BJ (cell line): ENCODE data around the gene TECPR2. TPM values are rescaled to one million over a fixed set of nuclear protein-coding genes. Genes with fewer than 3 reads are reported as not detected.

Experiments used
- CTCF ChIA-PET: fragments of 350-600 bp; formaldehyde crosslinking; extraction: SDS; loops from one replicate; lab custom pipeline; 2021; ENCODE audit warnings: antibody characterized with exemption, inconsistent platforms; lab: Yijun Ruan, JAX
- POLR2A ChIA-PET: fragments of 300-600 bp; sonication (Branson Sonifier 250); formaldehyde crosslinking; extraction: SDS; loops from one replicate; lab custom pipeline; 2021; ENCODE audit warnings: antibody characterized with exemption; lab: Charles Lee
- DNase-seq: peaks from one replicate; pipeline ENCODE4 v3.0.0-alpha.2; 2011; ENCODE audit warnings: low read depth
- H3K27me3 ChIP-seq: 2 replicates; pipeline ENCODE4 v1.6.0; 2011; ENCODE audit warnings: low read length; ENCODE audit not compliant: control insufficient read depth, insufficient read depth
- H3K36me3 ChIP-seq: 2 replicates; pipeline ENCODE4 v1.5.1; 2011; ENCODE audit warnings: low read length; ENCODE audit not compliant: control insufficient read depth, insufficient read depth
- H3K4me3 ChIP-seq: 2 replicates; pipeline ENCODE4 v1.5.1; 2011; ENCODE audit warnings: low read depth, mild to moderate bottlenecking, control low read depth, low read length
- CTCF ChIP-seq: IDR thresholded peaks from 2 replicates; pipeline ENCODE4 v1.5.1; 2011; ENCODE audit warnings: low read depth, mild to moderate bottlenecking, control low read depth, inconsistent platforms, low read length, moderate library complexity; ENCODE audit not compliant: insufficient read depth
- polyA plus RNA-seq: library from polyadenylated mRNA; depleted of rRNA; stranded (reverse); fragments of >200 nt; gene quantifications from 2 replicates; pipeline ENCODE4 v1.2.3, GENCODE V29; 2011

TECPR2 gene
- polyA plus RNA-seq, 1 experiment, result 11.7 TPM

- Histone ChIP-seq H3K4me3 (no peak overlapping the region), H3K27me3 (no peaks in the 10 kb centered on the region), H3K36me3 (no peaks in the 10 kb centered on the region)
- no peak for DNase-seq
- ChIA-PET POLR2A (no interaction called here), CTCF (interaction anchor here (1.3 kb wide), 1 partner anchor 64 kb away, joined by 3 read pairs; no protein-coding TSS in a partner anchor)
- no peak for TF ChIP-seq CTCF
These were observed 168.2 kb downstream of the TECPR2 start for GRCh38 chr14:102530828-102531478.

- ChIA-PET POLR2A (no interaction called here), CTCF (no interaction called here)
- no peak for DNase-seq
These were observed 169.5 kb downstream of the TECPR2 start for GRCh38 chr14:102532204-102532658.

GRCh38 chr14:102537981-102538601 is 175.3 kb downstream of the TECPR2 start:
- CTCF ChIA-PET, result interaction anchor here (1.8 to 3.0 kb wide), 2 partner anchors 13 to 57 kb away, joined by 6 to 12 read pairs; no protein-coding TSS in a partner anchor
- no peaks in the 10 kb centered on the region for H3K36me3 ChIP-seq
- H3K27me3 ChIP-seq, result no peaks in the 10 kb centered on the region
- no peak for DNase-seq
- no peak for TF ChIP-seq CTCF
- no peak overlapping the region for H3K4me3 ChIP-seq
- POLR2A ChIA-PET, result no interaction called here

More at GRCh38 chr14:102532204-102532658, 169.5 kb downstream of the TECPR2 start:
- Histone ChIP-seq H3K27me3 (no peaks in the 10 kb centered on the region), H3K36me3 (no peaks in the 10 kb centered on the region), H3K4me3 (no peak overlapping the region)
- TF ChIP-seq CTCF, result no peak

GRCh38 chr14:102538602-102539543 is 176.1 kb downstream of the TECPR2 start:
- ChIA-PET CTCF (interaction anchor here (1.8 to 3.0 kb wide), 2 partner anchors 14 to 56 kb away, joined by 6 to 12 read pairs; no protein-coding TSS in a partner anchor), POLR2A (no interaction called here)

More at GRCh38 chr14:102538602-102539543, 176.1 kb downstream of the TECPR2 start:
- no peak overlapping the region for H3K4me3 ChIP-seq
- DNase-seq, result no peak
- no peak for TF ChIP-seq CTCF
- H3K27me3 ChIP-seq, result no peaks in the 10 kb centered on the region
- no peaks in the 10 kb centered on the region for H3K36me3 ChIP-seq
